Stimulated activated CD8-positive, alpha-beta memory T cell treated with anti-CD3 and anti-CD28 coated beads, Interleukin-7, amount 100 ng/mL, for 48 hours (primary cell): ENCODE measurements around the gene CDK5RAP3.
"Not testable (repeated sequence)": the region's sequence is repeated elsewhere in the genome, so short reads cannot be mapped to it uniquely, and the experiment has no call there.

Source experiments
- DNase-seq, 2 donors: peaks; one replicate each; pipeline ENCODE4 v3.0.0-alpha.2; 2020; ENCODE audit warnings: low read depth in 1 of 2; ENCODE audit errors: extremely low read depth in 1 of 2

Gene CDK5RAP3

GRCh38 chr17:47996201-47996600, 25.3 kb downstream of the CDK5RAP3 start:
- DNase-seq, result no peak

- no peak for DNase-seq
These were observed 26.7 kb downstream of the CDK5RAP3 start for GRCh38 chr17:47997586-47997985.

- DNase-seq, result no peak
These were observed 27.1 kb downstream of the CDK5RAP3 start for GRCh38 chr17:47998044-47998443.

- DNase-seq, result peak in 1 of 2 donors; percentile 5
These were observed 28.7 kb downstream of the CDK5RAP3 start for GRCh38 chr17:47999582-47999981.

- no peak for DNase-seq
These were observed 30.3 kb downstream of the CDK5RAP3 start for GRCh38 chr17:48001197-48001596.

GRCh38 chr17:48001657-48002056, 30.7 kb downstream of the CDK5RAP3 start:
- not testable (repeated sequence) for DNase-seq

- DNase-seq, result no peak
These were observed 31.5 kb downstream of the CDK5RAP3 start for GRCh38 chr17:48002266-48002915.

- DNase-seq, result no peak
These were observed 32.1 kb downstream of the CDK5RAP3 start for GRCh38 chr17:48002916-48003416.

- DNase-seq, result no peak
These were observed 32.7 kb downstream of the CDK5RAP3 start for GRCh38 chr17:48003417-48004151.

GRCh38 chr17:48004983-48005382, 34.1 kb downstream of the CDK5RAP3 start:
- no peak for DNase-seq

- DNase-seq, result no peak
These were observed 36.2 kb downstream of the CDK5RAP3 start for GRCh38 chr17:48006936-48007709.

GRCh38 chr17:48010193-48010592, 39.3 kb downstream of the CDK5RAP3 start:
- DNase-seq, result no peak

GRCh38 chr17:48011405-48012150, 40.7 kb downstream of the CDK5RAP3 start:
- DNase-seq, result no peak

- DNase-seq, result peak in 1 of 2 donors; percentile 49
These were observed 41.2 kb downstream of the CDK5RAP3 start for GRCh38 chr17:48012151-48012520.

GRCh38 chr17:48012654-48013053, 41.7 kb downstream of the CDK5RAP3 start:
- DNase-seq, result no peak

- no peak for DNase-seq
These were observed 43.1 kb downstream of the CDK5RAP3 start for GRCh38 chr17:48013876-48014594.

- no peak for DNase-seq
These were observed 43.7 kb downstream of the CDK5RAP3 start for GRCh38 chr17:48014595-48015111.

GRCh38 chr17:48016112-48016511, 45.2 kb downstream of the CDK5RAP3 start:
- DNase-seq, result no peak

GRCh38 chr17:48017817-48018158, 46.9 kb downstream of the CDK5RAP3 start:
- DNase-seq, result not testable (repeated sequence)

- DNase-seq, result no peak
These were observed 51.0 kb downstream of the CDK5RAP3 start for GRCh38 chr17:48021934-48022333.
